Esophagus muscularis mucosa (tissue), 4 donors: ENCODE data around the gene CDC123.

Experiments
- EP300 ChIP-seq: sonication (generic); formaldehyde crosslinking; IDR thresholded peaks from one replicate; pipeline ENCODE4 v1.6.1; 2017; ENCODE audit warnings: antibody characterized with exemption
- POLR2A ChIP-seq: fragments of 450-650 bp; IDR thresholded peaks from one replicate; pipeline ENCODE4 v1.6.1; 2017; ENCODE audit warnings: antibody characterized with exemption, moderate library complexity, mild to moderate bottlenecking, low read depth
- POLR2AphosphoS5 ChIP-seq, 2 donors: sonication (generic); formaldehyde crosslinking; IDR thresholded peaks; one replicate each; pipeline ENCODE4 v1.6.1; 2017; ENCODE audit warnings: antibody characterized with exemption in 2 of 2
- TF ChIP-seq, protein P1 (sequence below), 3 experiments: fragments of 200-600 bp in 2 of 3; fragments of 450-650 bp in 1 of 3; sonication (generic) in 2 of 3; IDR thresholded peaks; one replicate each; pipeline ENCODE4 v1.5.1; 2017 to 2019; ENCODE audit warnings: antibody characterized with exemption in 3 of 3, mild to moderate bottlenecking in 2 of 3, moderate library complexity in 1 of 3

- TF ChIP-seq POLR2A (no peak), EP300 (no peak), POLR2AphosphoS5 (IDR thresholded peaks at IDR 0.05) (no peak)
- TF ChIP-seq, protein P1, sequence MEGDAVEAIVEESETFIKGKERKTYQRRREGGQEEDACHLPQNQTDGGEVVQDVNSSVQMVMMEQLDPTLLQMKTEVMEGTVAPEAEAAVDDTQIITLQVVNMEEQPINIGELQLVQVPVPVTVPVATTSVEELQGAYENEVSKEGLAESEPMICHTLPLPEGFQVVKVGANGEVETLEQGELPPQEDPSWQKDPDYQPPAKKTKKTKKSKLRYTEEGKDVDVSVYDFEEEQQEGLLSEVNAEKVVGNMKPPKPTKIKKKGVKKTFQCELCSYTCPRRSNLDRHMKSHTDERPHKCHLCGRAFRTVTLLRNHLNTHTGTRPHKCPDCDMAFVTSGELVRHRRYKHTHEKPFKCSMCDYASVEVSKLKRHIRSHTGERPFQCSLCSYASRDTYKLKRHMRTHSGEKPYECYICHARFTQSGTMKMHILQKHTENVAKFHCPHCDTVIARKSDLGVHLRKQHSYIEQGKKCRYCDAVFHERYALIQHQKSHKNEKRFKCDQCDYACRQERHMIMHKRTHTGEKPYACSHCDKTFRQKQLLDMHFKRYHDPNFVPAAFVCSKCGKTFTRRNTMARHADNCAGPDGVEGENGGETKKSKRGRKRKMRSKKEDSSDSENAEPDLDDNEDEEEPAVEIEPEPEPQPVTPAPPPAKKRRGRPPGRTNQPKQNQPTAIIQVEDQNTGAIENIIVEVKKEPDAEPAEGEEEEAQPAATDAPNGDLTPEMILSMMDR (IDR thresholded peaks at IDR 0.05) = no peak
Measured at GRCh38 chr10:12165036-12165435, 31.0 kb upstream of the CDC123 start.
